ENCODE measurements around the gene LRP4. TPM values are rescaled to one million over a fixed set of nuclear protein-coding genes. Genes with fewer than 3 reads are reported as not detected.
A peak's percentile ranks its signal among the peaks of the same experiment; 100 is the strongest.

LRP4 gene
- total and polyA plus RNA-seq, 7 donors = 5.4 to 32.3 (median 14.5) TPM

GRCh38 chr11:46865340-46865739 is 53.0 kb downstream of the LRP4 start:
- WGBS, 3 donors = 76 to 81% (median 76%) methylated on average over 2 of the region's 2 CpGs
- ATAC-seq (no peak), DNase-seq (no peak)
- H3K9me3 ChIP-seq = no peaks in the 10 kb centered on the region
- intact Hi-C loops (cut with DNase I) = no loop called here
- TF ChIP-seq, protein P1, sequence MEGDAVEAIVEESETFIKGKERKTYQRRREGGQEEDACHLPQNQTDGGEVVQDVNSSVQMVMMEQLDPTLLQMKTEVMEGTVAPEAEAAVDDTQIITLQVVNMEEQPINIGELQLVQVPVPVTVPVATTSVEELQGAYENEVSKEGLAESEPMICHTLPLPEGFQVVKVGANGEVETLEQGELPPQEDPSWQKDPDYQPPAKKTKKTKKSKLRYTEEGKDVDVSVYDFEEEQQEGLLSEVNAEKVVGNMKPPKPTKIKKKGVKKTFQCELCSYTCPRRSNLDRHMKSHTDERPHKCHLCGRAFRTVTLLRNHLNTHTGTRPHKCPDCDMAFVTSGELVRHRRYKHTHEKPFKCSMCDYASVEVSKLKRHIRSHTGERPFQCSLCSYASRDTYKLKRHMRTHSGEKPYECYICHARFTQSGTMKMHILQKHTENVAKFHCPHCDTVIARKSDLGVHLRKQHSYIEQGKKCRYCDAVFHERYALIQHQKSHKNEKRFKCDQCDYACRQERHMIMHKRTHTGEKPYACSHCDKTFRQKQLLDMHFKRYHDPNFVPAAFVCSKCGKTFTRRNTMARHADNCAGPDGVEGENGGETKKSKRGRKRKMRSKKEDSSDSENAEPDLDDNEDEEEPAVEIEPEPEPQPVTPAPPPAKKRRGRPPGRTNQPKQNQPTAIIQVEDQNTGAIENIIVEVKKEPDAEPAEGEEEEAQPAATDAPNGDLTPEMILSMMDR (IDR thresholded peaks at IDR 0.05) = no peak
- no peak overlapping the region for H3K4me3 ChIP-seq
- H3K27ac ChIP-seq = no peak overlapping the region
- H3K36me3 ChIP-seq (ENCODE audit: insufficient read depth in 1 of 2, low read depth in 1 of 2) = peaks cover 11 to 99% of the 10 kb centered on the region in 2 donors
- no peaks in the 10 kb centered on the region for H3K27me3 ChIP-seq (ENCODE audit: insufficient read depth in 3 of 3, low read length in 2 of 3)
- H3K4me1 ChIP-seq = peaks cover 9% of the 10 kb centered on the region

DNA sequence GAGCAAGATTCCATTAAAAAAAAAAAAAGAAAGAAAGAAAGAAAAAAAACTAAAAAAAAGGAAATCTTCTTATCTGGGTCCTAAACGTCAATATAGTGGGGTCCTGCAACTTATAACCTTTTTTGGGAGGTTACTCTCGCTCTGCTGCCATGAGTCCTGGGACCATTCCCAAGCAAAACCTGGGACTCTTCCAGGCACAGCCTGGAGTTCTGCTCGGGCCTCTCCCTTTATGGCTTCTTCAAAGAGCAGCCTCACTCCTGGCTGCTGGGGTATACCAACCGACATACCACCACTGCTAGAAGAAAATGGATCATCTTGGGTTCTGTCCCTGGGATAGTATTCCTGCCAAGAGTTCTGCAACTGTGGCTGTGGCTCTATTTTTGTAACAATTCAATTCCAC is 58.1 kb downstream of the LRP4 start:
- H3K36me3 ChIP-seq (ENCODE audit: insufficient read depth in 1 of 2, low read depth in 1 of 2) = peaks cover 3 to 88% of the 10 kb centered on the region in 2 donors
- WGBS, 3 donors = 28 to 56% (median 48%) methylated on average over 4 of the region's 4 CpGs

GRCh38 chr11:46858920-46859546 is 59.3 kb downstream of the LRP4 start:
- H3K4me1 ChIP-seq = peaks cover 21% of the 10 kb centered on the region
- H3K4me3 ChIP-seq = no peak overlapping the region
- peaks cover 3 to 77% of the 10 kb centered on the region in 2 donors for H3K36me3 ChIP-seq (ENCODE audit: insufficient read depth in 1 of 2, low read depth in 1 of 2)
- H3K27ac ChIP-seq = no peak overlapping the region
- no peaks in the 10 kb centered on the region for H3K27me3 ChIP-seq (ENCODE audit: insufficient read depth in 3 of 3, low read length in 2 of 3)
- intact Hi-C loops (cut with DNase I) = no loop called here
- DNase-seq (peak; percentile 17 to 57), ATAC-seq (peak; percentile 65 to 86 (median 70))
- no peaks in the 10 kb centered on the region for H3K9me3 ChIP-seq
- TF ChIP-seq, protein P1 (IDR thresholded peaks at IDR 0.05) = no peak
- WGBS, 3 donors = 70 to 90% (median 79%) methylated on average over 12 of the region's 12 CpGs

More for the DNA sequence above, 58.1 kb downstream of the LRP4 start:
- Histone ChIP-seq H3K4me3 (no peak overlapping the region), H3K9me3 (no peaks in the 10 kb centered on the region), H3K27ac (no peak overlapping the region), H3K27me3 (ENCODE audit: insufficient read depth in 3 of 3, low read length in 2 of 3) (no peaks in the 10 kb centered on the region), H3K4me1 (peaks cover 21% of the 10 kb centered on the region)
- TF ChIP-seq, protein P1 (IDR thresholded peaks at IDR 0.05) = no peak
- ATAC-seq (no peak), DNase-seq (no peak)
- intact Hi-C loops (cut with DNase I) = no loop called here

DNA sequence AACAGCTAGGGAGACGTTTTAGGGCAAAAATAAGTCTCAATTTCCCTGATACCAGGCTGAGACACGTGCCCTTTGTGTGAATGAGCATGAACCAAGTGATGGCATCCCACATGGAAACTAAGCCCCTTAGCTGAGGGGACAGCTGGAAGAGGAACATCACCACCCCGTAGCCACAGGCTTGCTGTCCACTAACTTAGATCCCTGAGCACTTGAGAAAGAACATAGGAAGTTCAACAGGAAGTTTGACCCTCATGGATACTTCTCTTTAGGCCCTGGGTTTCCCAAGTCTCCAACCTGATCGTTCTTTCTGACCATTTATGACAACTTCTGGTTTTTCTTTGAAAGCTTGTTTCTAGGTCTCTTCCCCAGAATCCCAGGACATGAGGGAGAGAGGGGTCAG is 60.7 kb downstream of the LRP4 start:
- 61 to 71% (median 69%) methylated on average over 4 of the region's 4 CpGs for WGBS, 3 donors
- H3K27me3 ChIP-seq (ENCODE audit: insufficient read depth in 3 of 3, low read length in 2 of 3) = no peaks in the 10 kb centered on the region
- ATAC-seq (no peak), DNase-seq (no peak)
- no peak overlapping the region for H3K4me3 ChIP-seq
- H3K9me3 ChIP-seq = no peaks in the 10 kb centered on the region
- H3K27ac ChIP-seq = no peak overlapping the region
- peaks cover 3 to 63% of the 10 kb centered on the region in 2 donors for H3K36me3 ChIP-seq (ENCODE audit: insufficient read depth in 1 of 2, low read depth in 1 of 2)
- intact Hi-C loops (cut with DNase I) = no loop called here
- peaks cover 21% of the 10 kb centered on the region for H3K4me1 ChIP-seq
- TF ChIP-seq, protein P1 (IDR thresholded peaks at IDR 0.05) = no peak

Data from psoas muscle (tissue), 8 donors.